HFFc6 (cell line): Measurements from ENCODE around the gene CHAF1A. TPM values are rescaled to one million over a fixed set of nuclear protein-coding genes. Genes with fewer than 3 reads are reported as not detected.

Experiments
- DNase-seq: peaks from one replicate; pipeline ENCODE4 v3.0.0-alpha.2; 2018
- H3K27ac Mint-ChIP-seq: 2 replicates; pipeline ENCODE4 v1.8.0; 2020; ENCODE audit warnings: mild to moderate bottlenecking, mixed read lengths
- H3K27me3 Mint-ChIP-seq: 2 replicates; pipeline ENCODE4 v1.8.0; 2021; ENCODE audit warnings: mild to moderate bottlenecking, moderate library complexity, mixed read lengths; ENCODE audit not compliant: insufficient read depth
- H3K36me3 Mint-ChIP-seq: 2 replicates; pipeline ENCODE4 v1.8.0; 2021; ENCODE audit warnings: low read depth, mixed read lengths
- H3K4me1 Mint-ChIP-seq: 2 replicates; pipeline ENCODE4 v1.8.0; 2020; ENCODE audit warnings: low read depth, mixed read lengths
- H3K4me3 Mint-ChIP-seq: 2 replicates; pipeline ENCODE4 v1.8.0; 2020; ENCODE audit warnings: mild to moderate bottlenecking, moderate library complexity, mixed read lengths
- H3K9me3 Mint-ChIP-seq: 2 replicates; pipeline ENCODE4 v1.8.0; 2020; ENCODE audit warnings: mild to moderate bottlenecking, mixed read lengths
- CTCF ChIP-seq: fragments of 200-600 bp; sonication (generic); IDR thresholded peaks from 2 replicates; pipeline ENCODE4 v1.5.0; 2021; ENCODE audit warnings: antibody characterized with exemption, mild to moderate bottlenecking
- total RNA-seq, 6 experiments: library from RNA; stranded (reverse); fragmentation: NEBNext Ultra II Directional; extraction: Animal tissue kit (Norgen Biotek cat#: 25700); gene quantifications; 2 replicates in 1 of 6; 3 replicates in 5 of 6; pipeline ENCODE4 v1.2.3, GENCODE V29; 2021

The CHAF1A gene
- total RNA-seq, 6 experiments from 2014 or later = 18.3 to 26.3 (median 24.4) TPM

- H3K27me3 Mint-ChIP-seq = peaks cover 4% of the 10 kb centered on the region
- H3K4me3 Mint-ChIP-seq = no peak overlapping the region
- DNase-seq = no peak
- no peak for TF ChIP-seq CTCF
- no peak overlapping the region for H3K27ac Mint-ChIP-seq
- H3K4me1 Mint-ChIP-seq = peaks cover 24% of the 10 kb centered on the region
- peaks cover 12% of the 10 kb centered on the region; the same call in 1 of the 2 replicates for H3K36me3 Mint-ChIP-seq
- H3K9me3 Mint-ChIP-seq = no peaks in the 10 kb centered on the region
These were observed 51.1 kb downstream of the CHAF1A start for GRCh38 chr19:4453232-4454179.

GRCh38 chr19:4454747-4455718, 52.6 kb downstream of the CHAF1A start:
- Mint-ChIP-seq H3K9me3 (no peaks in the 10 kb centered on the region), H3K27me3 (peaks cover 6% of the 10 kb centered on the region), H3K4me1 (peaks cover 24% of the 10 kb centered on the region), H3K4me3 (peak overlapping the region; percentile 99), H3K27ac (peak overlapping the region; percentile 99), H3K36me3 (peaks cover 3% of the 10 kb centered on the region; the same call in 1 of the 2 replicates)
- no peak for TF ChIP-seq CTCF
- DNase-seq = peak; percentile 52

- peak overlapping the region; percentile 99 for H3K27ac Mint-ChIP-seq
- peaks cover 24% of the 10 kb centered on the region for H3K4me1 Mint-ChIP-seq
- H3K4me3 Mint-ChIP-seq = peak overlapping the region; percentile 99
- peak; percentile 81 for DNase-seq
- 0 out of 2 replicates have a peak, but pooled peaks have one; percentile 22 for TF ChIP-seq CTCF
- no peaks in the 10 kb centered on the region for H3K9me3 Mint-ChIP-seq
- no peaks in the 10 kb centered on the region; the same call in 1 of the 2 replicates for H3K36me3 Mint-ChIP-seq
- H3K27me3 Mint-ChIP-seq = peaks cover 6% of the 10 kb centered on the region
These were observed 53.5 kb downstream of the CHAF1A start for GRCh38 chr19:4455719-4456475.

- peak overlapping the region; percentile 99 for H3K4me3 Mint-ChIP-seq
- DNase-seq = peak; percentile 47
- no peaks in the 10 kb centered on the region for H3K36me3 Mint-ChIP-seq
- H3K9me3 Mint-ChIP-seq = no peaks in the 10 kb centered on the region
- H3K27me3 Mint-ChIP-seq = peaks cover 6% of the 10 kb centered on the region
- peaks cover 24% of the 10 kb centered on the region for H3K4me1 Mint-ChIP-seq
- TF ChIP-seq CTCF = no peak
- peak overlapping the region; percentile 99 for H3K27ac Mint-ChIP-seq
These were observed 54.0 kb downstream of the CHAF1A start for GRCh38 chr19:4456476-4456842.
